HG03064 (cell line): ENCODE measurements around the gene TEX36.
"Not testable (repeated sequence)": the region's sequence is repeated elsewhere in the genome, so short reads cannot be mapped to it uniquely, and the experiment has no call there.

Experiments used
- ATAC-seq: cut with Tn5 transposase; IDR thresholded peaks from one replicate; pipeline ENCODE4 v1.9.1; 2021; ENCODE audit warnings: low read depth; ENCODE audit not compliant: unreplicated experiment

TEX36 gene

DNA sequence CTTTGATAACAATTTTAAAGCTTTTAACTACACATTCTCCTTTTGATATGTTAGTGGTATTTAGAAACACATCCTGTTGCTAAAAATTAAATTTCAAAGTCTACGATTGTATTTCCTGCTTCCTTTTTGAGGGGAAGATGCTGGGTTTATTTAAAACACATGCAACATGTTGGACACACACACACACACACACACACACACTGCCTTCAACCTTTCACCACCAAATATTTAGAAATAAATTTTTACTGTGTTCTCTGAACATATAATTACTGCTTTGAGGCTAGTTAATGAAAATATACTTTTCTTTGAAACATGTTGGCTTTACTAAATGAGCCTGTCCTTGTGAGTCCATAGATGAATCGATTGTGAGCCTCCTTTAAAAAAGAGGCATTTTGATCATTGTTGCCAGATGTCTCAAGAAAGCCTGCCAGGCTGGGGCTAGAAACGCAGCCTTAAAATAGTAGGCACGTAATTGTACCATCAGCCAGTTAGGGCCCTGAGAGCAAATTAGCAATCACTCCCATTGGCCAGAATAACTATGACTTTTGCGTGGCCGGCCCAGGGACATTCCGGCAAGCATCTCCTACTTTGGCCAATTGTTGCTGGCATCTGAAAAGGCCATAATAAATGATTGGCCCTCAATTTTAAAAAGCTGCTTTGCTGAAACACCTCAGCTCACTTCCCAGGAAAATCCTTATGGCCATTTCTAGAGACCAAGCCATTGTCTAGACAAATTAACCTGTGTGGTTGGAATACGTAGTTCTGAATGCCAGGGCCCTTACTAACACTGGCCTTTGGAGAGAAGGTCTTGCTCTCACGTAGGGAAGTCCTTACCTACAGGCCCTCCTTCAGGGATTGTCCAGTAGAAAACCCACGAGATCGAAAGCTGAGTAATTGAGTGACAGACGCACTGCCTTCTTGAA, 9.9 kb upstream of the TEX36 start:
- no peak for ATAC-seq

DNA sequence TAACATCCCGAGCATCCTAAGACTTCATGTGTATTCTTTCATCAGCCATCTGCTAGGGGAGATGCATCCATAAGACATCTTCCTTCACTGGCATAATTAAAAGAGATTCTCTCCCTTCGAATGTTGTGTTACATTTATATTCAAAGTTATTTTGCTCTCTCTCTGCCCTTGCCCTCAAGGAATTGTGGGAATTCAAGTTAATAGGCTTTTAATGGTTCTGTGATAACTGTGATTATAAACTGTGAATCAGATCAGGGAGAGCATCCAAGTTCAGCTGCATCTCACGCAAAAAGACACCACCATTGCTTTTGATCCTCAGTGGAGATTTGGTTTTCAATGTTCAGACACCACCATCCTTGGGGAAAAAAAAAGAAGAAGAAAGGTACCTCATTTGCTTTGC, 9.2 kb upstream of the TEX36 start:
- ATAC-seq, result no peak

DNA sequence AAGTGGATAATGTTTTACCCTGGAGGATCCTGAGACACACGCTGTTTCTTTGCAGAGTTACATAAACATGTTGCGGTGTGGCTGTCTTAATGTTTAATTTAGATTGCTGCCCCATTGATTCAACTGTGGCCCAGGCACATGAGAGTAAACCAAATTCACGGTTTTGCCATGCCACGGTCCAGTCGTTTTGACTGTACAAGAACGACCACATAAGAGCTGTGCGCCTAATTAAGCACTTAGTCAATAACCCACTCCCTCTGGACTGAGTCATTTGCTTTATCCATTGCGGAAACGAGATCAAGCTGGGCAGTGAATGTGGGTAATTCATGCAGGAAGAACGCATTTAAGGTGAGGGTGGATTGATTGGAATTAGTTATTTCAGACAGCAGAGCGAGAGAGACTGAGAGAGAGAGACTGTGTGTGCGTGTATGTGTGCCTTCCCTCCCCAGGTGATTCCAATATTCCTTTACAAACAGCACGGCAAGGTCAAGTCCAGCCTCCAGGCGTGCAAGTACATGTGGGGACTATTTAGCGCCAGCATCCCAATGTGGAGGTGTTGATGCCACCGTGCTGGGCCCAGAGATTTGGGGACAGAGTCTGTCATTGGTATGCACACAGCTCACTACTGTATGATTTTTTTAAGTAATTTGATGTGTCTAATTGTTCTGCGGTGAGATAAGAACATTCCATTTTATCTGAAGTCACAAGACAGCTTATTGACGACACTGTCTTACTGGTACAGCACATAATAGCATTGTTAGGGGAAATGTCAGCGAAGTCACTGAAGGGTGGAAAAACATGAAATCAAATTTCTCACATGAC, 8.4 kb upstream of the TEX36 start:
- no peak for ATAC-seq

DNA sequence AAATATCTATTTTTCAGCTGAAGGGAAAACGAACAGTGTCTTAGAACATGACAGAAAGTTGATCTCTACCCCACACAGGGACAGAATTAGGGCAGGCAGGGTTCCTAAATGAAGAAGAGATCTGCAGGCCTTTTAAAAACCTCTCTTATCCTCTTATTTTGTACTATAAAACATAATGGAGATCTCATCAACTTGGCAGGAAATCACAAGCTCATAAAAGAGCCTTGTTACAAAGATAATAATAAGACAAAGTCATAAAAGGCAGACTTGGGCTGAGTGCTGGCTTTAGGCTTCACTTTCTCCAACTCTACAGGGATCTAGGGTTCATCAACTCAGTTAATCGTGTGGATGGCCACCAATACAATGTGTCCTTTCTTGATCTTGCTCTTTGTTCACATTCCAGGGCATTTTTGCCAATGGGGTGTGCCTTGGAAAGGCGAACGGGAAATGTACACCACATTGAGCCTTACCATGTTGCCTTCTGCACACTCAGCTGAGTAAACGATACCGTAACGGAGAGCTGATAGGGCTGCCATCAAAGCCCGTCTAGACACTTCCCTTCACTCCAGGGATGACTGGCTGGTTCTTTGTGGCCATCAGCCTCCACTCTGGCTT, 7.1 kb upstream of the TEX36 start:
- ATAC-seq, result no peak

DNA sequence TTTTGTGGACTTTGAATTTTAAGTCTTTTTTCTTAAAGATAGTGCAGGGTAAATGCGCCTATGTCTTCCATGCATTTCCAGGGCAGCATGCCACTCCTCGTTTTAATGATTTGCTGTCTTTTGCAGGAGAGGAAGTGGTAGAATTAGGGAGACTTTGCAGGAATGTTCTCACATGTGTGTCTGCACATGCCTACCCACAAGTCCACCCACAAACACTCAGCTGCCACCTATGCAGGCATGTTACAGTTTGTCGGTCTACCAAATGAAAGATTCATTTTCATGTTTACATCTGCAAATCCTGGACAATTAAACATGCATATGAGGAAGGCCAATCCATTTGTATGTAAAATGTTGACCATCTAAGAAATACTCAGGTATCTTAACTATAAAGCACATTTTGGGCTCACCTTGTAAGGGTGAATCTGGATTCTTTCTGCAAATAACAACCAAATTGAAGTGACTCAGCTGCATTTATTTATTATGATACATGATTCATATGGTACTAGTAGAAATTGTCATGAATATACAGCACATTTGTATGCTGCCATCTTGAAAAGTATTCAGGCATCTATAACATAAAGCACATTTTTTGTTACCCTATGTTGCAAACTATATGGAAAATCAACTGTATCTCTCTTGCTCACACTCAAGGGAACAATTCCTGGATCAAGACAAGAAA, 4.7 kb upstream of the TEX36 start:
- no peak for ATAC-seq

DNA sequence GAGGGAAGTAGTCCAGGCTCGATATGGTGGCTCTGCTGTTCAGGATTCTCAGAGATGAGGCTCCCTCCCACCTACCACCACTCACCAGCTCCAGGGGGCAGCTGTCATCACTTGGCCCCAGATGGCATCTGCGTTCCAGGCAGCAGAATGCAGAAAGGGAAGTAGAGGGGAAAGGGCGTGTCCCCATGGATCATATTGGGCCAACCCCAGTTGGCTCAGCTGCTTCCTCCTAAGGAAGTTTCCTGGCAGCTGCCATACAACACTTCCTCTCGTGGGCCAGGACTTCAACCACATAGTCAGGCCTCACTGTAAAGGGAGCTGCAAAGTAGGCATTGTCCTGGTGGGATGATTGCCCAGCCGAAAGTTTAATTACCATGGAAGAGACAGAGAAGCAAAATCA, 1.6 kb upstream of the TEX36 start:
- ATAC-seq, result no peak

DNA sequence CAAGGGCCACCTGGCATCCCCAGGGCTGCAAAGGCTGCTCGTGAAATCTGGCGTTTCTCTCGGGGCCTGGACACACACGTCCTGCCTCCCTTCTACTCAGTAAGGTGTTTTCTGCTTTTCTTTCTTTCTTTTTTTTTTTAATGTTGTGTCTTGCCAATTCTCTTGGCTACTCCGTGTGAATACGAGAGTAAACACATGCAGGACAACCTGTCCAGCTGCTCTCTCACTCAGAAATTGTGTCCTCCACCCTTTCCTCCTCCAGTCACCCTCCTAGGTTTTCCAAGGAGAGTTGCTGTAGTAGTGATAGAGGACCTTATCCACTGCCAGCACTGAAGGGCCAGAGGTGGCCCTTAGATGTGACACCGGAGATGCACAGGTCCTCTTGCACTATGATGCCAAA, 858 bp upstream of the TEX36 start:
- ATAC-seq, result no peak

DNA sequence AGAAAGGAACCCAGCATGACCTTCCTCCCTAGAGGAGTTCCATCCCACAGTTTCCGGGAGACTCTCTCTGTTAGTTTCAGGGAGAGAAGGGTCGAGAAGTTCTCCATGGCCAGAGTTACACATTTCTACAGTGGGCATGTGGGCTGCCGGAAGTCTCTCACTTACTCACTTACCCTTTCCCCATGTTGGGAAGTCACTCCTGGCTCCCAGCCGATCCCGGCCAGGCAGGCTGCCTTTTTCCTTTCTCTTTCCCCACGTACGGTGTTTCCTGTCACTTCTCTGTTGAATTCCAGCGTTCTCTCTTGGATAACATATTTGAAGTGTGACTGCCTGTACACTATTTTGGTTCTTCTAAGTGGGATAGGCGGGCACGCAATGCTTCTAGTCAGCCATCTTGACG, 3.5 kb downstream of the TEX36 start:
- ATAC-seq, result no peak

DNA sequence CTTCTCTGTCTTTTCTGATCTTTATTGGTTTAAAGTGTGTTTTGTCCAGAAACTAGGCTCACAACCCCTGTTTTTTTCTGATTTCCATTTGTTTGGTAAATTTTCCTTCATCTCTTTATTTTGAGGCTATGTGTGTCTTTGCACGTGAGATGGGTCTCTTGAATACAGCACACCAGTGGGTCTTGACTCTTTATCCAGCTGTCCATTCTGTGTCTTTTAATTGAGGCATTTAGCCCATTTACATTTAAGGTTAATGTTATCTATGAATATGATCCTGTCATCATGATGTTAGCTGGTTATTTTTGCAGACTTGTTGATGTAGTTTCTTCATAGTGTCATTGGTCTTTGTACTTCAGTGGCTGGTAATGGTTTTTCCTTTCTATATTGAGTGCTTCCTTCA, 10.1 kb downstream of the TEX36 start:
- ATAC-seq, result no peak

DNA sequence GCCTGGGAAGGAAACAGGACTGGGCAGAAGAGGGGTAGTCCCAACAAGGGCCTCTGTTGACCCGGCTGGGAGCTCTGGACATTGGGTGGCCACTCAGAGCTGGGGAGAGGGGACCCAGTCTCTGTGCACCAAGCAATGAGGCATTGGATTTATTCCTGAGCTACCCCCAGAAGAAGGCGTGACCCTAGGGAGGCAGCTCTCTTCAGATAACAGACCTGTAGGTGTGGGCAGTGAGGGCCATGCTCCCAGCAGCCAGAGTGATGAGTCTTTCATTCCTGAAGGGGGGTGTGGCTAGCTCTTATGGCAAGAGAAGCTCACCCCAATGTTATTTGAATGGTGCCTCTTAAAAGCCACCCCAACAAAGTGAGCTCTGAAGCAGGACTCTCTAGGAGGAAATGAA, 20.4 kb downstream of the TEX36 start:
- ATAC-seq, result no peak

DNA sequence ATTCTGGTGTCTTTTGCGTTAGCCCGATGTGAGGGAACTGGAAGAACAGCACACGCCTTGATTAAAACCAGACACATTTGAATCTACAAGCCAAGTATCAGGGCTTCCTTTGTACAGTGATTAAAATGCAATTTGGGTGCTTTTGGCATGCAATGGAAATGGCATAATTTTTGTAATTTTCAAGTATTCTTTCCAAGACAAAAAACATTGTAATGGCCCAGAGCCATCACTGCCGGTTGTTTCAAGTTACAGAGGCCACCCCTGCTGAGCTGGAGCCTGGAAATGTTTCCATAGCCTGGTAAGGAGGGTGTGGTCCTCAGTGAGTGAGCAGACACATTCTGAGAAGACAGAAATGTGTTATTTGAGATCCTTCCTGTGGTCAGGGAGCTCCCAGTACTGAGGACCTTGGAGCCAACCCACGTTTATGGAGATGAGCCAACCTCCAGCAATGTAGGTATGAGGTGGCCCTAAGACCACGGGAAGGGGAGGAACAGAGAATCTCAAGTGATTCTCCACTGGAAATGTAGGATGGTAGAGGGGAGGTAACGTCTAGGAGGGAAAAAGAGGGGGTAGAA, 20.9 kb downstream of the TEX36 start:
- ATAC-seq, result no peak

DNA sequence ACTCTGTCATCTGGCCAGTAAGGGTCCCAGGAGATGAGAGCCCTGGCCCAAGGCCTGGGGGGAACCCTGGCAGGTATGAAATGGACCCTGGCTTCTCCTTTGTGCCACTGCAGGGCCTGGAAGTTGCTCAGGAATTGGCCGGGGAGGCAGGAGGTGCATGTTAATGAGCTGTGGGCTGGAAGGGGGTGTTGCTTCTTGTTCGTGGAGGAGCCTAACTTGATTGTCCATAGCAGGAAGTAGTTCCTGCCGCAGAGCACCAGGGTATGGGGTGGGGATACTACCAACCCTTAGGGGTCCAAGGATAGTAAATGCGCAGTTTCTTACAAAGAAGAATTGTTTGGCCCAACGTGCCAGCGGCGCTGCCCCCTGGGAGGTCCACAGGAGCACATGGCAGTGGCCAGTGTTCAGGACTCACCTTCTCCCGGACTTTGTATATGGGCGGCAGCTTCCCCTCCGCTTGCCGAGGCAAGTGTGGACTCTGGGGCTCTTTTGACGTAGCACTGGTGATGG, 21.5 kb downstream of the TEX36 start:
- no peak for ATAC-seq

DNA sequence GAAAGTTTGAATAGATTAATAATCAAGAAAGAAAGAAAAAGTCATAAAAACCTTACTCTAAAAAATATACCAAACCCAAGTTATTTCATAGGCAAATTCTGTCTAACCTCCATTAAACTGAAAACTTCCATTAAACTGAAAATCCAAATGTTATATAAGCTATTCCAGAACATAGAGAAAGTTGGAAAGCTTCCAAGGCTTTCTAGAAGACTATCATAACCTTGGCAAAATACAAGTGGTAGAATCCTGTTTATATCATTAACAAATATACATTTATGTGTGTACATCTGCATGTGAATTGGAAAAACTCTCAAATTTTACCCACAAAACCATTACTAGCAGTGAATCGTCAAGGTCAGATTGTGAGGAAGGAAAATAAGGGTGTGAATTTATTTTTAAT, 23.9 kb downstream of the TEX36 start:
- ATAC-seq, result no peak

DNA sequence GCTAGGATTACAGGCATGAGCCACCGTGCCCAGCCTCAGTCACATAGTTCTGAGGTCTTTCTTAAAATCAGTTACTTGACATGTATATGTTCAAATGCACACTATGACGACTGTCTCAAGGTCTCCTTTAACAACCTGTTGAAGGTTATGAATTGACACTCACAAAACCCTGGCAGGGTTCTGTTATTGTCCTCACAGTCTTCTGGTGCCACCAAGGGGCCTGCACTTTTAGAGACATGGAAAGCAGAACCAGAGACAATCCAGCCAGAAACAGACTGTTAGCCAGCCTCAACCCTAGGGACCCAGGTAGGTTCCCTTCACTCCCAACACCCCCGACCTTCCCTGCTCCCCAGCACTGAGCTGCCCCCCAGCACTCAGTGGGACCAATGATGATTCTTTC, 26.4 kb downstream of the TEX36 start:
- no peak for ATAC-seq

DNA sequence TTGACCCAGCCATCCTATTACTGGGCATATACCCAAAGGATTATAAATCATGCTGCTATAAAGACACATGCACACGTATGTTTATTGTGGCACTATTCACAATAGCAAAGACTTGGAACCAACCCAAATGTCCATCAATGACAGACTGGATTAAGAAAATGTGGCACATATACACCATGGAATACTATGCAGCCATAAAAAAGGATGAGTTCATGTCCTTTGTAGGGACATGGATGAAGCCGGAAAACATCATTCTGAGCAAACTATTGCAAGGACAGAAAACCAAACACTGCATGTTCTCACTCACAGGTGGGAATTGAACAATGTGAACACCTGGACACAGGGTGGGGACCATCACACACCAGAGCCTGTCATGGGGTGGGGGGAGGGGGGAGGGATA, 29.9 kb downstream of the TEX36 start:
- ATAC-seq, result not testable (repeated sequence)

DNA sequence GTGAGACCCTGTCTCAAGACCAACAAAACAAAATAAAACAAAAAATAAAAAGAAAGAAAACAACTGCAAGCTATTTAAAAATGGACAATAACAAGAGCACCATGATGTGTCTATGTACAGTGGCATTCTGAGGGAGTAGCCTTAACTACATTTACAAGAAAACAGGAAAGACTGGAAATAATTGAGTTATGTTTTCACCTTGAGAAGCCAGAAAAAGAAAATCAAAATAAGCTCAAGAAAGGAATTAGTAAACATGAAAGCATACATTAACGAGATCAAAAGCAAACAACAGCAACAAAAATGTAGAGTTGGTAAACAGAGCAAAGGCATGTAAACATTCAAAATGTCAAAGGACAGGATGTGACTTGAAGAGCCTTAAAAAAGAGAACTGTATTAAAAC, 36.7 kb downstream of the TEX36 start:
- no peak for ATAC-seq

DNA sequence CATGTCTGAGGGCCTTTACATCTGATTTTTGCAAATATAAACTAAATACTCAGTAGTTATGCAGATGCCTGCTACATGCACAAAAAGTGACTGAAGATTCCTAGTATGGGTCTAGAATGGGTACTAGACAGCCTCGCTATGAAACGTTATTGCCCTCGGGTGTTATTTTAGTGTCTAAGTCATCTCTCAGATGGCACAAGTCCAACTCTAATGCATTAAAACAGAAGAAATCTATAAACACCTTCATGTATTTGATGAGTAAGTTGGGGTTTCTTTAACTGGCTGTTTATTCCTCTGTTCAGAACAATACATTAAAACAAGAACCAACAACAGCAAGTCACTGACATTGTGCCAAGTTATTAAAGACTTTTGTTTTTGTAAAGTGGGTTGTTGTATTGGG, 41.6 kb downstream of the TEX36 start:
- ATAC-seq, result no peak

DNA sequence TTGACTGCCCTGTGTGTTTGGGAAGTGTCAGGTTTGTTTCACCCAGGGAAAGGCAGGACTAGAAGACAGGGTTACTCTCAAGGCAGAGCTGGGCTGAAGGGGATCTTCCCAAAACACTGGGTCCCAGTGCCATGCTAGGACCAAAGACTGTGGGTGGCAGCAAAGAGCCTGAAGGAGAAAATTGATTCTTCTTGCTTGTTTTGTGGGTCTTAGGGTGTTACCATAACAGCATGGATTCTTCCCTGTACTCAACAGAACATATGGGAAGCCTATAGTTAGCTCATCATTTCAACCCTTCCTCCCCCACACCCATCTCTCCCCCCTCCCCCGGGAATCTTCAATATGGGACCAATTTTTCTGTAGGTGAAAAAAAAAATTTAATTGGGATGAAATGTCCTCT, 42.3 kb downstream of the TEX36 start:
- ATAC-seq, result no peak

DNA sequence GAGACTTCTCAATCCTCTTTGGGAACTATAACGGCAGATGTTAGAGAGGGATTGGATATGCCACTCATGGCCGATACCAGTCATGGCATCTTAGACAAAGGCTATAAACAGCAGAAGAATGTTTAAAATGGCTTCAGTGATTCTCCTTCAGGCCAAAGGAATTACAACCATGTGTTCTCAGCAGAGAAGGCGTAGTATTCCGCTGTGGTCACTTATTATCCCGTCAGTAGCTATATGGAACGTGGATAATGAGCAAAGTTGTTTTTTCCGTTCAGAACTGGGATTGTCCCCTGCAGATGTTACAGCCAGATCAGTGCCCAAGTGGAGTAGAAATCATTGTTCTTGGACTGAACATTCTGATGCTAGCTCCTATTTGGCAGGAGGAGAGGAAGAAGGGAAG, 43.1 kb downstream of the TEX36 start:
- ATAC-seq, result no peak

DNA sequence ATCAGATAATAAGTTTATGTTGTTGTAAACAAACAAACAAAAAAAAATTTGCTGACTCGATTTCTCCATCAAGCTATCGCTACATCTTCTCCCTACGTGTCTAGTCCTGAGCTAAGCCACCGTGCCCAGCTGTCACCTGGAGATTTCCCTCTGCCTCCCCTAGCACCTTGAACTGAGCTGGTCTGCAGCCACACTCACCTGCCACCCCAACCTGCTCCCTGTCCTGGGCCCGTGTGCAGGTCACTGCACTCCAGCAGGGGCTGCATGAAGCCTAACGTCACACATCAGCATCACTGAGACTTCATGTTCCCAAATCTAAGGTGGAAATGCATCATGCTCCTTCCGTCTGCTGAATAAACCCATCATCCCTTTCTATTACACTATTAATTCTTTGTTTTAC, 44.4 kb downstream of the TEX36 start:
- ATAC-seq, result no peak
